Endothelial cell of umbilical vein (primary cell): ENCODE measurements around the gene SCIN. TPM values are rescaled to one million over a fixed set of nuclear protein-coding genes. Genes with fewer than 3 reads are reported as not detected.

ENCODE experiments used
- BruUV-seq: library from RNA; stranded (reverse); fragments of 400-500 nt; replicated peaks from 2 replicates; lab custom pipeline; 2021; lab: Mats Ljungman, UMichigan
- CTCF ChIA-PET: fragments of 300-600, 350-600 bp; sonication (Branson Sonifier 250); formaldehyde crosslinking; loops from one replicate; lab custom pipeline; 2021; ENCODE audit warnings: antibody characterized with exemption, inconsistent platforms; lab: Charles Lee
- POLR2A ChIA-PET: fragments of 300-600, 350-600 bp; sonication (Branson Sonifier 250); formaldehyde crosslinking; loops from one replicate; lab custom pipeline; 2021; ENCODE audit warnings: antibody characterized with exemption, inconsistent platforms; lab: Charles Lee
- DNase-seq: peaks from one replicate; pipeline ENCODE4 v3.0.0-alpha.2; 2011; ENCODE audit warnings: low read depth, low spot score
- FAIRE-seq: peaks from 2 replicates; lab custom pipeline; 2011; peaks lifted over from hg19 to GRCh38; lab: Jason Lieb, UNC
- H2AFZ ChIP-seq: 2 replicates; pipeline ENCODE4 v1.6.0; 2012; ENCODE audit warnings: low read depth, low read length, control low read depth, inconsistent platforms
- H3K27ac ChIP-seq: 2 replicates; pipeline ENCODE4 v1.5.1; 2011; ENCODE audit warnings: low read depth, mild to moderate bottlenecking, control low read depth, low read length, moderate library complexity; ENCODE audit not compliant: insufficient read depth
- H3K27me3 ChIP-seq, 2 experiments: 2 replicates each; pipeline versions ENCODE4 v1.6.0 to v1.6.1; 2011; ENCODE audit warnings: low read length in 2 of 2, mixed read lengths in 1 of 2; ENCODE audit not compliant: control insufficient read depth in 2 of 2, insufficient read depth in 2 of 2
- H3K36me3 ChIP-seq, 2 experiments: 2 replicates in 1 of 2; 3 replicates in 1 of 2; pipeline ENCODE4 v1.5.1; 2011; ENCODE audit warnings: low read length in 2 of 2, mild to moderate bottlenecking in 1 of 2, moderate library complexity in 1 of 2; ENCODE audit not compliant: control insufficient read depth in 2 of 2, insufficient read depth in 2 of 2; ENCODE audit errors: extremely low read depth in 1 of 2
- H3K4me1 ChIP-seq: 3 replicates; pipeline ENCODE4 v1.5.1; 2011; ENCODE audit warnings: mild to moderate bottlenecking, low read length; ENCODE audit not compliant: control insufficient read depth, insufficient read depth; ENCODE audit errors: extremely low read depth
- H3K4me2 ChIP-seq: 2 replicates; pipeline ENCODE4 v1.6.1; 2011; ENCODE audit warnings: low read length, control low read depth, mixed read lengths; ENCODE audit not compliant: insufficient read depth
- H3K4me3 ChIP-seq, 3 experiments: fragments of 200-600 bp in 1 of 3; sonication (generic), shearing (Covaris generic) in 1 of 3; replicated peaks in 1 of 3; 2 replicates each; pipeline ENCODE4 v1.5.1; 2011 to 2016; ENCODE audit warnings: control low read depth in 3 of 3, low read length in 3 of 3, mild to moderate bottlenecking in 2 of 3, inconsistent platforms in 1 of 3, low read depth in 1 of 3, moderate library complexity in 1 of 3; ENCODE audit not compliant: insufficient read depth in 1 of 3
- H3K79me2 ChIP-seq: 2 replicates; pipeline ENCODE4 v1.6.0; 2012; ENCODE audit warnings: low read length, inconsistent platforms; ENCODE audit not compliant: control insufficient read depth, insufficient read depth
- H3K9ac ChIP-seq: replicated peaks from 2 replicates; pipeline ENCODE3; 2011; ENCODE audit warnings: low read length, control low read depth; ENCODE audit not compliant: insufficient read depth; ENCODE audit errors: extremely low read depth
- H3K9me1 ChIP-seq: replicated peaks from 3 replicates; pipeline ENCODE4 v1.6.0; 2011; ENCODE audit warnings: mild to moderate bottlenecking, low read length; ENCODE audit not compliant: control insufficient read depth, insufficient read depth; ENCODE audit errors: extremely low read depth
- H3K9me3 ChIP-seq: replicated peaks from 2 replicates; pipeline ENCODE4 v1.5.1; 2012; ENCODE audit warnings: low read length, inconsistent platforms; ENCODE audit not compliant: control insufficient read depth, insufficient read depth
- H4K20me1 ChIP-seq: replicated peaks from 2 replicates; pipeline ENCODE3; 2011; ENCODE audit warnings: mild to moderate bottlenecking, low read length; ENCODE audit not compliant: control insufficient read depth, insufficient read depth; ENCODE audit errors: extremely low read depth
- CTCF ChIP-seq, 2 donors: IDR thresholded peaks; 1 replicate in 1 of 2; 2 replicates in 1 of 2; pipeline ENCODE4 v1.5.1; 2011; ENCODE audit warnings: low read length in 2 of 2, mild to moderate bottlenecking in 2 of 2, moderate library complexity in 2 of 2, control low read depth in 1 of 2, inconsistent platforms in 1 of 2, low read depth in 1 of 2; ENCODE audit not compliant: insufficient read depth in 1 of 2; ENCODE audit errors: extremely low read depth in 1 of 2
- FOS ChIP-seq: IDR thresholded peaks from 2 replicates; pipeline ENCODE4 v1.6.1; 2011; ENCODE audit warnings: mild to moderate bottlenecking, low read length, moderate library complexity, borderline replicate concordance; ENCODE audit not compliant: insufficient read depth
- GATA2 ChIP-seq: IDR thresholded peaks from 2 replicates; pipeline ENCODE4 v1.7.0; 2011; ENCODE audit warnings: low read depth, mild to moderate bottlenecking, moderate library complexity, mixed read lengths, low read length; ENCODE audit not compliant: insufficient read length, insufficient read depth
- JUN ChIP-seq: IDR thresholded peaks from 2 replicates; pipeline ENCODE4 v1.6.1; 2011; ENCODE audit warnings: borderline replicate concordance, low read depth; ENCODE audit not compliant: insufficient read length, insufficient read depth
- MAX ChIP-seq: IDR thresholded peaks from 2 replicates; pipeline ENCODE4 v1.6.1; 2011; ENCODE audit not compliant: insufficient read depth, insufficient read length
- MYC ChIP-seq: IDR thresholded peaks from one replicate; pipeline ENCODE4 v1.6.1; 2011; ENCODE audit warnings: mild to moderate bottlenecking, low read depth, low read length
- POLR2A ChIP-seq: IDR thresholded peaks from 2 replicates; pipeline ENCODE4 v1.6.1; 2012; ENCODE audit warnings: low read depth, mild to moderate bottlenecking, control low read depth, low read length
- POLR2AphosphoS5 ChIP-seq: IDR thresholded peaks from 2 replicates; pipeline ENCODE4 v1.6.1; 2012; ENCODE audit warnings: low read depth, mild to moderate bottlenecking, control low read depth, low read length, moderate library complexity; ENCODE audit not compliant: insufficient read depth
- dilution Hi-C: fragments of 300-500 bp; cut with MboI; formaldehyde crosslinking; loops from one replicate; pipeline ENCODE4 v1.15.0; 2019; ENCODE audit warnings: low sequenced_read_pairs; ENCODE audit not compliant: extremely low pct_ligation_motif_present
- intact Hi-C: fragments of 100-400 bp; cut with micrococcal nuclease; formaldehyde crosslinking; loops from one replicate; pipeline ENCODE4 v1.10.0; 2022
- polyA plus RNA-seq, 4 experiments: library from polyadenylated mRNA; depleted of rRNA in 3 of 4; stranded (reverse) in 3 of 4; unstranded in 1 of 4; fragments of >200 nt; gene quantifications; 2 replicates each; pipeline versions ENCODE4 v1.2.1 to v1.2.3, GENCODE V29; 2011 to 2012; ENCODE audit warnings: missing spikeins in 1 of 4
- total RNA-seq: library from RNA; stranded (reverse); gene quantifications from 2 replicates; pipeline ENCODE4 v1.2.3, GENCODE V29; 2021

Gene SCIN
- total and polyA plus RNA-seq, 2 donors (not counting 3 experiments of a cell fraction or from before 2014, with no cell fraction given) = 0.07 to 0.69 TPM

- H3K36me3 ChIP-seq = no peaks in the 10 kb centered on the region
- DNase-seq = peak; percentile 87
- peak overlapping the region; percentile 72 for H3K4me2 ChIP-seq
- peak overlapping the region; percentile 82 for H3K27ac ChIP-seq
- TF ChIP-seq POLR2AphosphoS5 = peak; percentile 76
- TF ChIP-seq JUN = peak; percentile 75
- TF ChIP-seq FOS = peak; percentile 95
- TF ChIP-seq POLR2A = no peak
- TF ChIP-seq GATA2 = peak; percentile 47
- dilution Hi-C loops = no loop called here
- POLR2A ChIA-PET = no interaction called here
- CTCF ChIA-PET = interaction anchor here (0.8 to 5.0 kb wide), 7 partner anchors 10 to 162 kb away, joined by 3 to 139 read pairs (median 4); no protein-coding TSS in a partner anchor
- H3K9me3 ChIP-seq = no peaks in the 10 kb centered on the region
- H3K79me2 ChIP-seq = no peaks in the 10 kb centered on the region
- H3K4me3 ChIP-seq = no peak overlapping the region
- H3K9ac ChIP-seq = no peak overlapping the region
- intact Hi-C loops = loop anchor here (2.0 to 10.0 kb wide), 3 partner anchors 50 to 642 kb away; partner anchors contain the start of gene SCIN
- H4K20me1 ChIP-seq = no peaks in the 10 kb centered on the region
- no TSS peak for BruUV-seq
- H3K27me3 ChIP-seq = no peaks in the 10 kb centered on the region
- peak; percentile 62 for FAIRE-seq
- H2AFZ ChIP-seq = no peak overlapping the region
- no peaks in the 10 kb centered on the region for H3K9me1 ChIP-seq
- H3K4me1 ChIP-seq = peaks cover 32% of the 10 kb centered on the region
Measured at GRCh38 chr7:12620371-12620770, 49.9 kb downstream of the SCIN start.

GRCh38 chr7:12623223-12623622, 52.7 kb downstream of the SCIN start:
- Histone ChIP-seq H3K9ac (no peak overlapping the region), H3K79me2 (no peaks in the 10 kb centered on the region), H3K27me3 (peaks cover 0 to 2% of the 10 kb centered on the region in 2 experiments), H3K4me1 (peaks cover 32% of the 10 kb centered on the region), H3K27ac (no peak overlapping the region), H4K20me1 (no peaks in the 10 kb centered on the region), H3K4me3 (no peak overlapping the region), H3K36me3 (no peaks in the 10 kb centered on the region), H3K9me3 (no peaks in the 10 kb centered on the region), H2AFZ (peak overlapping the region; percentile 53), H3K4me2 (no peak overlapping the region), H3K9me1 (no peaks in the 10 kb centered on the region)
- dilution Hi-C loops = no loop called here
- CTCF ChIA-PET = interaction anchor here (0.7 to 5.0 kb wide), 22 partner anchors 9 to 658 kb away, joined by 3 to 139 read pairs (median 5); no protein-coding TSS in a partner anchor
- peak; percentile 67 for FAIRE-seq
- POLR2A ChIA-PET = no interaction called here
- DNase-seq = no peak
- intact Hi-C loops = loop anchor here (5.0 to 10.0 kb wide), 2 partner anchors 198 to 639 kb away; no protein-coding TSS in a partner anchor
- TF ChIP-seq MYC = no peak
- no peak for TF ChIP-seq CTCF (IDR thresholded peaks at IDR 0.05; ENCODE audit: extremely low read depth in 1 of 2, insufficient read depth in 1 of 2, low read depth in 1 of 2, low read length in 2 of 2)
- no peak for TF ChIP-seq MAX
- no TSS peak for BruUV-seq
